ENCODE results near the gene TMTC2.

TMTC2 gene

DNA sequence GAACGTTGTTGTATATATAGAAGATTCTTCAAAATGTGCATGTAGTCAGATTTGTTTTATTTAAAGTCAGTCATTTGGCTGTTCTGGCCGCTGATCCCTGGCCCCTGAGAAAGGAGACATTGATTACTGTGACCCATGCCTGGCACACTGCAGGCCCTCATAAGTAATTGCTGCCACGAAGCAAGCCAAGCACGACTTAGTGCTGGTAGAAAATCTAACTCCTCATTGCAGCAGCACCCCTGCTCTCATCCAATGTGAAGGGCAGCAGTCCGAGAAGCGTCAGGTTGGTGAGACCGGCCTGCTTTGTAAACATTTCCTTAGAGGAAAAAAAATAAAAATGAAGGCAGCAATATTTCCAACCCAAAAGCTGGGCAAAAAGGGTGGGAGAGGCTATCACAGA, 22.8 kb upstream of the TMTC2 start:
- Histone ChIP-seq H3K4me3 (ENCODE audit: insufficient read length, low read depth) (no peak overlapping the region), H3K4me1 (ENCODE audit: insufficient read depth, insufficient read length) (no peaks in the 10 kb centered on the region), H3K9ac (ENCODE audit: insufficient read length, low read depth) (no peak overlapping the region), H3K9me3 (ENCODE audit: insufficient read depth, low read length) (peaks cover 7% of the 10 kb centered on the region; the same call in 1 of the 2 replicates), H3K36me3 (ENCODE audit: insufficient read depth, insufficient read length, low read length) (no peaks in the 10 kb centered on the region), H3K27me3 (ENCODE audit: insufficient read depth, insufficient read length) (no peaks in the 10 kb centered on the region)
- DNase-seq (ENCODE audit: low read depth, low spot score), result no peak
- no peak for TF ChIP-seq SUZ12 (IDR thresholded peaks at IDR 0.05; ENCODE audit: extremely low read depth, insufficient read depth, insufficient read length)
- TF ChIP-seq ZNF274 (IDR thresholded peaks at IDR 0.05; ENCODE audit: low read depth, low read length), result no peak
- no peak for TF ChIP-seq YY1 (IDR thresholded peaks at IDR 0.05; ENCODE audit: insufficient read depth, insufficient read length)

DNA sequence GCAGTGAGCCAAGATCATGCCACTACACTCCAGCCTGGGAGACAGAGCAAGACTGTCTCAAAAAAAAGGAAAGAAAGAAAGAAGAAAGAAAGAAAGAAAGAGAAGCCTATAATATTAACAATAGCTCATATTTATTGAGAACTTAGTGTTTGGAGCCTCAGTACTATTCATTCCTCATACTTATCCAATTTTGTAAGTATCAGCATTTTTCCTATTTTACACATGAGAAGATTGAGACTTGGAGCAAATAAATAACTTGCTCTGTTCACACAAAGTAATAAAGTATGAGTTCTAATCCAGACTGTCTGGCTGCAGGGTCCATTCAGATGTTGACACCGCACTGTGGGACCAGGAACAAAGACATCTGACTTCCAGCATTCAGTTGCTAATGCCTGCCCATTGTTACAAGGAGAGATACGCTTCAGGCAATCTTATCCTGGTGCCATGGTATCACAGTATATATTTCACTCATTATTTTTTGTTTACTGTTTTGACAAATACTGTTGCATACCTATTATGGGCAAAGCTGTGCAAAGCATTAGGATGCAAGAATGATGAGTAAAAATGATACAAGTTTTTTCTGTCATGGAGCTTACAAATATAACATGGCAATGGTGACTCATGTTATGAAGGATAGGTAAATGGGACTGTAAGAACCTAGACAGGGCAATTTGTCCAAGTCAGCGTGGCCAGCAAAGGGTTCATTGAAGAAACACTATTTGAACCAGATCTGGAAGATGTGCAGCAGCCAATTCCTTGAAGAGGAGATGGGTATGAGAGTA, 21.4 kb upstream of the TMTC2 start:
- Histone ChIP-seq H3K4me3 (ENCODE audit: insufficient read length, low read depth) (no peak overlapping the region), H3K27me3 (ENCODE audit: insufficient read depth, insufficient read length) (no peaks in the 10 kb centered on the region), H3K4me1 (ENCODE audit: insufficient read depth, insufficient read length) (no peaks in the 10 kb centered on the region), H3K36me3 (ENCODE audit: insufficient read depth, insufficient read length, low read length) (no peaks in the 10 kb centered on the region), H3K9me3 (ENCODE audit: insufficient read depth, low read length) (no peaks in the 10 kb centered on the region), H3K9ac (ENCODE audit: insufficient read length, low read depth) (no peak overlapping the region)
- DNase-seq (ENCODE audit: low read depth, low spot score), result peak; percentile 15
- no peak for TF ChIP-seq YY1 (IDR thresholded peaks at IDR 0.05; ENCODE audit: insufficient read depth, insufficient read length)
- no peak for TF ChIP-seq SUZ12 (IDR thresholded peaks at IDR 0.05; ENCODE audit: extremely low read depth, insufficient read depth, insufficient read length)
- TF ChIP-seq ZNF274 (IDR thresholded peaks at IDR 0.05; ENCODE audit: low read depth, low read length), result no peak

DNA sequence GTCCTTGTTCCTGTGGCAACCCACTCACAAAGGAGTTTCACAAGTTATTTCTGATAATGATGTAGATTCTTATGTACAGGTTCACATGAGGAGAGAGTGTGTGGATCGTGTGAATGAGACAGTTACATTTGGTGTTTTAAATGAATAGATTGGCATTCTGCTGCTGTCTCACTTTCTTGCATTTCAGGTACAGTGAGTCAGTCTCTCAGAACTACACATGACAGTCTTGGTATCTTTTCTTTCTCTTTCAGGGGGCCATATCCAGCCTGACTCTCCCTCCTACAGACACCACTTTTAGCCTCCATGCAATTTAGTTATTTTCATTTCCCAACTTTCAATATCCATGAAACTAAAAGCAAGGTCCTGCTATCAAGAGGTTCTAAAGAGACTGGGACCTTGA, 19.9 kb upstream of the TMTC2 start:
- H3K4me1 ChIP-seq (ENCODE audit: insufficient read depth, insufficient read length), result no peaks in the 10 kb centered on the region
- no peak overlapping the region for H3K9ac ChIP-seq (ENCODE audit: insufficient read length, low read depth)
- H3K36me3 ChIP-seq (ENCODE audit: insufficient read depth, insufficient read length, low read length), result no peaks in the 10 kb centered on the region
- TF ChIP-seq ZNF274 (IDR thresholded peaks at IDR 0.05; ENCODE audit: low read depth, low read length) (no peak), SUZ12 (IDR thresholded peaks at IDR 0.05; ENCODE audit: extremely low read depth, insufficient read depth, insufficient read length) (no peak), YY1 (IDR thresholded peaks at IDR 0.05; ENCODE audit: insufficient read depth, insufficient read length) (no peak)
- H3K9me3 ChIP-seq (ENCODE audit: insufficient read depth, low read length), result no peaks in the 10 kb centered on the region
- no peaks in the 10 kb centered on the region for H3K27me3 ChIP-seq (ENCODE audit: insufficient read depth, insufficient read length)
- H3K4me3 ChIP-seq (ENCODE audit: insufficient read length, low read depth), result no peak overlapping the region
- no peak for DNase-seq (ENCODE audit: low read depth, low spot score)

DNA sequence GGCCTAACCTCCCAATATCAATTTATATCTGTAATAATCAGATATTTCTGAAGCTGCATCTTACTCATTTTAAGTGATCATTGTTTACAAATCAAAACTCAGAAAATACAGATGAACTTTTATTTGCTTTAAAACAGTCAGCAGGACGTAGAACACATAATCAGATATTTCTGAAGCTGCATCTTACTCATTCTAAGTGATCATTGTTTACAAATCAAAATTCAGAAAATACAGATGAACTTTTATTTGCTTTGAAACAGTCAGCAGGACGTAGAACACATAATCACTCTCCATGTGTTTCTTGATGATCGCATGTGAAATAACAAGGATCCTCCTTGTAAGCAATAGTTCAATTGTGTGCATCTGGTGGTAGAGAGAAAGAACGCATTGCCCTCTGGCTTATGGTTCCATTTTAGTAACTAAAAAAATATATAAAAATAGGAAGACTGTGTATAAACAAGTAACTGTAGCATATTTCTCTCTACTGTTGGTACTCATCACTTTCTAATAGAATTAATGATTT, 15.0 kb upstream of the TMTC2 start:
- no peaks in the 10 kb centered on the region for H3K9me3 ChIP-seq (ENCODE audit: insufficient read depth, low read length)
- no peaks in the 10 kb centered on the region for H3K36me3 ChIP-seq (ENCODE audit: insufficient read depth, insufficient read length, low read length)
- DNase-seq (ENCODE audit: low read depth, low spot score), result no peak
- no peaks in the 10 kb centered on the region for H3K4me1 ChIP-seq (ENCODE audit: insufficient read depth, insufficient read length)
- no peak for TF ChIP-seq SUZ12 (IDR thresholded peaks at IDR 0.05; ENCODE audit: extremely low read depth, insufficient read depth, insufficient read length)
- no peak for TF ChIP-seq ZNF274 (IDR thresholded peaks at IDR 0.05; ENCODE audit: low read depth, low read length)
- no peak for TF ChIP-seq YY1 (IDR thresholded peaks at IDR 0.05; ENCODE audit: insufficient read depth, insufficient read length)
- no peak overlapping the region for H3K9ac ChIP-seq (ENCODE audit: insufficient read length, low read depth)
- H3K4me3 ChIP-seq (ENCODE audit: insufficient read length, low read depth), result no peak overlapping the region
- H3K27me3 ChIP-seq (ENCODE audit: insufficient read depth, insufficient read length), result no peaks in the 10 kb centered on the region

DNA sequence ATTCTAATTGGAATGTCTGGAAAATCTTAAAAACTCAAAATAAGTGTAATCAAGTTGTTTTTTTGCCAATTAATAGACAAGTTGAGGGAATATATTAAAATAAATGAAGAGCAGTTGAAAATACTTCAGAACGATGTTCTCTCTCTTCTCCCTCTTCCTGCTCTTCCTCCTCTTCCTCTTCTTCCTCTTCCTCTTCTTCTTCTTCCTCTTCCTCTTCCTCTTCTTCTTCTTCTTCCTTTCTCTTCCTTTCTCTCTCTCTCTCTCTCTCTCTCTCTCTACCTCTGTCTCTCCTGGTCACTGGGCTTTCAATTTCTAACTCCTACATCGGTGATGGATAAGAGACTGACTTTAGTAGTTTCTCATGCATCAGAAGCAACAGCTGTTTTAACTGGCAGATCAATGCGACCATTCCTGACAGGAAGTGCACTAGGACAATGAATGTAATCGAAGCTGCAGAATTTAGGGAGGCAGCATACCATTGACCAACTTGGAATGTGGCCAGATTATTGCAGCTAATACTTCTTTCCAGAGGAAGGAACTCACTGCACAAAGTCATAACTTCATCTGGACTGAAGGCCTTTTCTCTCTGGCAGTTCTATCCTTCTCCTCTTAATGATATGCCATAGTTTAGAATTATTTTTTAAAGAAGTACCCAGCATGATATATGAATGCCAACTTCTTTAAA, 13.8 kb upstream of the TMTC2 start:
- no peaks in the 10 kb centered on the region for H3K9me3 ChIP-seq (ENCODE audit: insufficient read depth, low read length)
- no peak for TF ChIP-seq YY1 (IDR thresholded peaks at IDR 0.05; ENCODE audit: insufficient read depth, insufficient read length)
- TF ChIP-seq SUZ12 (IDR thresholded peaks at IDR 0.05; ENCODE audit: extremely low read depth, insufficient read depth, insufficient read length), result no peak
- no peak for TF ChIP-seq ZNF274 (IDR thresholded peaks at IDR 0.05; ENCODE audit: low read depth, low read length)
- no peaks in the 10 kb centered on the region for H3K36me3 ChIP-seq (ENCODE audit: insufficient read depth, insufficient read length, low read length)
- no peak for DNase-seq (ENCODE audit: low read depth, low spot score)
- H3K27me3 ChIP-seq (ENCODE audit: insufficient read depth, insufficient read length), result no peaks in the 10 kb centered on the region
- no peak overlapping the region for H3K4me3 ChIP-seq (ENCODE audit: insufficient read length, low read depth)
- H3K9ac ChIP-seq (ENCODE audit: insufficient read length, low read depth), result no peak overlapping the region
- H3K4me1 ChIP-seq (ENCODE audit: insufficient read depth, insufficient read length), result no peaks in the 10 kb centered on the region

DNA sequence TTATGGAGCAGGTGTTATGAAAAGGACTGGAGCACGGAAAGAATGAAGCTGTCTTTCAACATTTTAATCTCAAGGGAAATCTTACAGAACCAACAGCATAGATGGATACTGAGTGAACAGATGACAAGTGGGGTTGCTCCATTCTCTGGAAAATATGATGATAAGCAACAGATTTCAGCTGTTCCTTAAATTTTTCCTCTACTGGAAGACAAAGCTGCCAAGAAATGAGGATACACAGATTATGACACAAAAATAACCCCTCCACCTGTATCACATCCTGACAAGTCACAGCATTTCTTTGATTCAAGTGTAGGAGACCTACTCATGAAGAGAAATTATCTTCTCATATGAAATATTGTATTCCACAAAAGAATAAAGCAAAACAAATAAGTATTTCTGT, 13.0 kb upstream of the TMTC2 start:
- Histone ChIP-seq H3K9me3 (ENCODE audit: insufficient read depth, low read length) (no peaks in the 10 kb centered on the region), H3K4me1 (ENCODE audit: insufficient read depth, insufficient read length) (no peaks in the 10 kb centered on the region), H3K9ac (ENCODE audit: insufficient read length, low read depth) (no peak overlapping the region), H3K36me3 (ENCODE audit: insufficient read depth, insufficient read length, low read length) (no peaks in the 10 kb centered on the region), H3K27me3 (ENCODE audit: insufficient read depth, insufficient read length) (no peaks in the 10 kb centered on the region), H3K4me3 (ENCODE audit: insufficient read length, low read depth) (no peak overlapping the region)
- DNase-seq (ENCODE audit: low read depth, low spot score), result no peak
- TF ChIP-seq ZNF274 (IDR thresholded peaks at IDR 0.05; ENCODE audit: low read depth, low read length) (no peak), SUZ12 (IDR thresholded peaks at IDR 0.05; ENCODE audit: extremely low read depth, insufficient read depth, insufficient read length) (no peak), YY1 (IDR thresholded peaks at IDR 0.05; ENCODE audit: insufficient read depth, insufficient read length) (no peak)

DNA sequence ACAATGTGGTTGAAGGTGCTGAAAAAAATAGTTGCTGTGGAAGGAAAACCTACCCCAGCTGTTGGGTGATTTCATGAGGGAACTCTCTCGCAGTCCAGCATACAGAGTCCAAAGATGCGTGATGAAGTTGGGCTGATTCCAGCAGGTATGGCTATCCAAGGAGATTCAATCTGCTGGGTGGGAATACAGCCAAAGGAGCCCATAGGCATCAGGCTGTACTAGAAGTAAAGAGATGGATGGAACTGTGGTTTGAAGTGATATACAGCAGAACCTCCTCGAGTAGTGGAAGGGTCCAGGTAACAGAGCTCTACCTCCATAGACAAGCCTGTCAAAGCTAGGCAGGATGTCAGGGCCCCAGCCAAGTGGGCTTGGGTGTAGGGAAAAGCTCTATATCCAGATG, 11.5 kb upstream of the TMTC2 start:
- Histone ChIP-seq H3K27me3 (ENCODE audit: insufficient read depth, insufficient read length) (no peaks in the 10 kb centered on the region), H3K4me3 (ENCODE audit: insufficient read length, low read depth) (no peak overlapping the region), H3K4me1 (ENCODE audit: insufficient read depth, insufficient read length) (no peaks in the 10 kb centered on the region), H3K9me3 (ENCODE audit: insufficient read depth, low read length) (no peaks in the 10 kb centered on the region), H3K36me3 (ENCODE audit: insufficient read depth, insufficient read length, low read length) (no peaks in the 10 kb centered on the region), H3K9ac (ENCODE audit: insufficient read length, low read depth) (no peak overlapping the region)
- no peak for DNase-seq (ENCODE audit: low read depth, low spot score)
- TF ChIP-seq YY1 (IDR thresholded peaks at IDR 0.05; ENCODE audit: insufficient read depth, insufficient read length) (no peak), ZNF274 (IDR thresholded peaks at IDR 0.05; ENCODE audit: low read depth, low read length) (no peak), SUZ12 (IDR thresholded peaks at IDR 0.05; ENCODE audit: extremely low read depth, insufficient read depth, insufficient read length) (no peak)
